NCI-H345 (cell line): ENCODE measurements around the gene NCAN.
A peak's percentile ranks its signal among the peaks of the same experiment; 100 is the strongest.
"Not testable (repeated sequence)": the region's sequence is repeated elsewhere in the genome, so short reads cannot be mapped to it uniquely, and the experiment has no call there.

Experiments used
- DNase-seq: peaks from one replicate; lab custom pipeline; 2025; lab: John Stamatoyannopoulos, UW

Gene NCAN

GRCh38 chr19:19224150-19224851, 12.5 kb downstream of the NCAN start:
- no peak for DNase-seq

- DNase-seq, result peak; percentile 73
These were observed 13.2 kb downstream of the NCAN start for GRCh38 chr19:19224852-19225494.

GRCh38 chr19:19226204-19226603, 14.4 kb downstream of the NCAN start:
- no peak for DNase-seq

- no peak for DNase-seq
These were observed 14.9 kb downstream of the NCAN start for GRCh38 chr19:19226663-19227062.

DNA sequence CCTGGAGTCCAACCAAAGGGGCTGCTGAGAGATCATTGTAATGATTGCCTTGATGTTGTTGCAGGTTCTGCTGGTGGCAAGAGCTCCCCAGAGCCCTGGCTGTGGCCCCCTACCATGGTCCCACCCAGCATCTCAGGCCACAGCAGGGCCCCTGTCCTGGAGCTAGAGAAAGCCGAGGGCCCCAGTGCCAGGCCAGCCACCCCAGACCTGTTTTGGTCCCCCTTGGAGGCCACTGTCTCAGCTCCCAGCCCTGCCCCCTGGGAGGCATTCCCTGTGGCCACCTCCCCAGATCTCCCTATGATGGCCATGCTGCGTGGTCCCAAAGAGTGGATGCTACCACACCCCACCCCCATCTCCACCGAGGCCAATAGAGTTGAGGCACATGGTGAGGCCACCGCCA, 15.5 kb downstream of the NCAN start:
- no peak for DNase-seq

GRCh38 chr19:19229701-19230100, 17.9 kb downstream of the NCAN start:
- DNase-seq, result no peak

GRCh38 chr19:19230999-19231398, 19.2 kb downstream of the NCAN start:
- no peak for DNase-seq

GRCh38 chr19:19232261-19232721, 20.5 kb downstream of the NCAN start:
- no peak for DNase-seq

- DNase-seq, result no peak
These were observed 22.6 kb downstream of the NCAN start for GRCh38 chr19:19234220-19234816.

DNA sequence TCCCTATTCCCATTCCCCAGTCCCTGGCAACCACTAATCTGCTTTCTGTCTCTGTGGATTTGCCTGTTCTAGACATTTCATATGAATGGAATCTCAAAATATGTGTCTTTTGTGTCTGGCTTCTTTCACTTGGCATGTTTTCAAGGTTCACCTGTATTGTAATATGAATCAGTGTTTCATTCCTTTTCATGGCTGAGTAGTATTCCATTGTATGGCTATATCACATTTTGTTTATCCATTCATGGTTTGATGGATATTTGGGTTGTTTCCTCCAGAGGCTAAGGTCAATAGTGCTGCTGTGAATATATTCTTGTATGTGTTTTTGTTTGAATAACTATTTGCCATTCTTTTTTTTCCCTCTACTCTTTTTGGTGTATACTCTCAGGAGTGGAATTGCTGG, 24.4 kb downstream of the NCAN start:
- no peak for DNase-seq

DNA sequence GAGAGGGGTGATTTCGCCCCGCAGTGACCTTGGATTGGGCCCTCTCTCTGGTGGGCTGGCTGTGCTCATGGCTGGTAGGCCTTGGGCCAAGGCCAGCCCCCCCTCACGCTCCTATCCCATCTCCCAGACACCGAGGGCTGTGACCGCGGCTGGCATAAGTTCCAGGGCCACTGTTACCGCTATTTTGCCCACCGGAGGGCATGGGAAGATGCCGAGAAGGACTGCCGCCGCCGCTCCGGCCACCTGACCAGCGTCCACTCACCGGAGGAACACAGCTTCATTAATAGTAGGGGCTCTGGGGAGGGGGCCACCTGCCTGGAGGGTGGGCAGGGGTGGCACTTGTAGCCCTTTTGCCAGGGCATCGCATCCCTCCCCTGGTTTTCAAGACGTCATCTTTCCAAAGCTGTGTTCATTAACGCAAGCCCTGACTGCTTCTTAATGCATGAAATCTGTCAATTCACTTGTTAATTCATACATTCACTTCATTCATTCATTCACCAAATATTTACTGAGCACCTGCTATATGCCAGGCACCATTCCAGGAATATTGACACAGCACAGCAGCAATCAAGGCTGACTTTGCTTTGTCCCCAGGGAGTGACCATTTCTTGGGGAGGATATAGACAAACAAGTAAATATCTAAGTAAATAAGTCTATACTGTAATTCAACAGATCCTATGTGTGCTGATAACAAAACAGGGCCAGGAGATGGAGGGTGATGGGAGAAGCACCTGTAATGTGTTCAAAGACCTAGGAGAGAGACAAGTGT, 26.6 kb downstream of the NCAN start:
- DNase-seq, result no peak

DNA sequence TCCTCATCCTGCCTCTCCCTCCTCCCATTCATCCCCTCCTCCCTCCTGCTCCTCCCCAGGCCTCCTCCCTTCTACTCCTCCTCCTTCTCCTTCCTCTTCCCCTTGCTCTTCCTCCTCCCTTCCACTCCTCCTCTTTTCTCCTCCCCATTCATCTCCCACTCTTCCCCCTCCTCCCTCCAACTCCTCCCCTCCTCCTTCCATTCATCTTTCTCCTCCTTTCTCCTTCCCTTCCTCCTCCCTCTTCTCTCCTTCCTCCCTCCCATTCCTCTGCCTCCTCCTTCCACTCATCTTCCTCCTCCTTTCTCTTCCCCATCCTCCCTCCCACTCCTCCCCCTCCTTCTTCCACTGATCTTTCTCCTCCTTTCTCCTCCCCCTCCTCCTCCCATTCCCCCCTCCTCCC, 27.9 kb downstream of the NCAN start:
- DNase-seq, result no peak

- DNase-seq, result no peak
These were observed 28.7 kb downstream of the NCAN start for GRCh38 chr19:19240476-19240875.

GRCh38 chr19:19250196-19250801, 38.5 kb downstream of the NCAN start:
- DNase-seq, result no peak

GRCh38 chr19:19253409-19253808, 41.7 kb downstream of the NCAN start:
- DNase-seq, result not testable (repeated sequence)

- DNase-seq, result no peak
These were observed 44.6 kb downstream of the NCAN start for GRCh38 chr19:19256072-19256969.

GRCh38 chr19:19257137-19257536, 45.4 kb downstream of the NCAN start:
- no peak for DNase-seq

DNA sequence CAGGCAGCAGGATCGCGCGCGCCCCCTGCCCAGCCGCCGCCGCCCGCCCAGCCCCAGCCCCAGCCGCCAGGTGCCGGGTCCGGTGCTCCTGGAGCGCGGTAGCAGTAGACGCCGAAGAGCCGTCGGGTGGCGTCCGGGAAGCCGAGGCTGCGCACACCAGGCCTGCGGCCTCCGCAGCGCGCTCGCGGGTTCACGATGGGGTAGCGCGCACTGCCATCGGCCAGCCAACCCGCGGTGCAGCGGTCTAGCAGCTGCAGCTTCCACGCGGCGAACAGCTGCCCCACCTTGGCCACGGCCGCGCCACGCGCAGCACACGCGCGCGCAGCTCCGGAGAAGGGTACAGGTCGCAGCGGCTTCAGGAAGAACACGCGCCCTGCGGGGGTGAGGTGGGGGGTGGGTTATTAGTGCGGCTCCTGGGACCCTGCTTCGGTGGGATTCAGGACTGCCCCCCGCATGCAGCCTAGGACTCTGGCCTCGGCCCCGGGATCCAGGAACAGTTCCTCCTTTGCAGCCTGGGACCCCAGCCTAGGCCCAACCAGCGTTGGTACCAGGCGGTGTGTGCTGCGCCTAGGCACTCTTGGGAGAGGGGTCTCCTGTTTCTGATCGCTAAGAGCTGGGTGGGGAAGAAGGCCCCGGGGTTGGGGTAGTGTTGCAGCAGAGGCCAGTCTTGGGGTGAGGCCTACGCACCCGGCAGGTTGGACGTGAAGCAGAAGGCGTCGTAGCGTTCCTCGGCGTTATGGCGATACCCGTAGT, 46.3 kb downstream of the NCAN start:
- DNase-seq, result no peak

GRCh38 chr19:19258589-19259338, 47.0 kb downstream of the NCAN start:
- no peak for DNase-seq

DNA sequence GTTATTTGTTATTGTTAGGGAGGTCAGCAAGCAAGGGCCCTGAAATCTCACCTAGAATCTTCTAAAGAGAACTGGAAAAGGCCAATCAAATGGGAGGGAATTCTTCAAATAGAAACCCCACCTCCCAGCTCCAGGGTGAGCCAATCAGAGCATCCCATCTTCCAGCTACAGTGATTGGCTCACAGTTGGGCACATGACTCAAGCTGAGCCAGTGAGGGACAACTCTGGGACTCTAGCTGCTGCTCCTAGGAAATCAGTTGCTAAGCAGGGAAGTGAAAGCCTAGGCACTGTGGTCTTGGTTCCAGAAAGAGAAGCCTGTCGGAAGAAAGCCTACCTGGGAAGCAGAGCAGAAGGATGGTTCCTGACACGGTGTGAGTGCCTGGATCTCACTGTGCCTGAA, 48.0 kb downstream of the NCAN start:
- no peak for DNase-seq
